ENCODE measurements around the gene SBF2.
A peak's percentile ranks its signal among the peaks of the same experiment; 100 is the strongest.
"Not testable (repeated sequence)": the region's sequence is repeated elsewhere in the genome, so short reads cannot be mapped to it uniquely, and the experiment has no call there.

Gene SBF2

GRCh38 chr11:10066441-10066840, 227.6 kb downstream of the SBF2 start:
- no peak for DNase-seq (ENCODE audit: low spot score)

DNA sequence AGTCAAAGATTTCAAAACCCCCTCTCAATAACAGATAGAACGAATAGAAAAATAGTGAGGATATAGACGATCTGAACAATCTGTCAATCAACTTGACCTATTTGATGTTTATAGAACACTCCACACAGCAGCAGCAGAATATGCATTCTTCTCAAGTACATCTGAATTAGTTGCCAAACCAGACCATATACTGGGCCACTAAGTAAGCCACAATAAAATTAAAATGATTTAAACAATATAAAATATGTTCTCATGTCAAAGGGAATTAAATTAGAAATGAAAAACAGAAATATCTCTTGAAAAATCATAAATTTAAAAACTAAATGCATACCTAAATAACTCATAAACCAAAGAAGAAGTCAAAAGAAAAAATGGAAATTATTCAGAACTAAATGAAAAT, 229.2 kb downstream of the SBF2 start:
- no peak for DNase-seq (ENCODE audit: low spot score)

- no peak for DNase-seq (ENCODE audit: low spot score)
These were observed 235.7 kb downstream of the SBF2 start for GRCh38 chr11:10058356-10058755.

GRCh38 chr11:10051868-10052586, 242.0 kb downstream of the SBF2 start:
- no peak for DNase-seq (ENCODE audit: low spot score)

DNA sequence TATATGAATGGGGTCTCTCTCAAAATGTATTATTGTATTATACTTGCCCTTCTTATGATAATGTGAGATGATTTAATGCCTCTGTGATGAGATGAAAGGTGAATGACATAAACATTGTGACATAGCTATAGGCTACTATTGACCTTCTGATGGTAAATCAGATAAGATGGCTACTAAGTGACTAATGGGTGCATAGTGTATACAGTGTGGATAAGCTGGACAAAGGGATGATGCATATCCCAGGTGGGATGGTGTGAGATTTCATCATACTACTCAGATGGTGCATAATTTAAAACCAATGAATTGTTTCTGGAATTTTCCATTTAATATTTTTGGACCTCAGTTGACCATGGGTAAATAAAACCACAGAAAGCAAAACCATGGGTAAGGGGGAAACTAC, 243.5 kb downstream of the SBF2 start:
- DNase-seq (ENCODE audit: low spot score): no peak

DNA sequence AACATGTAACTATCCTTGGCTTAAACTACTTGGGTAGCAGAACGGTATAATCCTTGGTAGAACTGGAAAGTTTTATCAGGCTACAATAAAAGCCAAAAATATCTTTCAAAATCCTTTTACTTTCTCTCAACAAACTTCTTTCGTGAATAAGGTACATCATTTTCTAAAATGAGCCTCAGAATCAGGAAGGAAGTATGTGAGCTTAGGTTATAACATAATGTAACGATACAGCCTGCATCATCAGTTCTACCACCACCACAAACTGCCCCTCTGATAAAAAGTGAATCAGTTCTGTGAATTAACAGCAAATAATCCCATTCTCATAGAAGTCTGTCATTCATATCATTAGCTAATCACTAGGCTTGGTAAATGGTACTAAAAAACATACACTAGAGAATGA, 244.3 kb downstream of the SBF2 start:
- DNase-seq (ENCODE audit: low spot score): no peak

GRCh38 chr11:10048350-10048749, 245.7 kb downstream of the SBF2 start:
- no peak for DNase-seq (ENCODE audit: low spot score)

DNA sequence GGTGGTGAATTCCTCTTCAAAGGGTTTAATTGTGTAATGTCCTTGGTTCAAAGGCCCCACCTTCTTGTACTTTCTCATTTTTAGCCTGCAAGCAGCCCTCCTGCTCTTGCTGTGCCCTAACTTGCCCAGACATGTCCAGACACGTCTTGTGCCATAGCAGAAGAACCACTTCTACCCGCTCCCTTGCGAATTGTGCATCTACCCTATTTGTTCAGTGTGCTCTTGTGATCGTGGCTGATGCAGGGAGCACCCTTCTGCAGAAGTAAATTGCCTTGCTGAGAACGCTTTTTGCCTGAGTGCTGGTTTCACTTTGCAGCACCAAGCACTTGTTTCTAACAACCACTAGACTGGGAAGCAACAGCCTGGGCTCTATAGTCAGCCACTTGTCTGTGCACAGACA, 249.4 kb downstream of the SBF2 start:
- no peak for DNase-seq (ENCODE audit: low spot score)

- DNase-seq (ENCODE audit: low spot score): no peak
These were observed 251.3 kb downstream of the SBF2 start for GRCh38 chr11:10042699-10043098.

DNA sequence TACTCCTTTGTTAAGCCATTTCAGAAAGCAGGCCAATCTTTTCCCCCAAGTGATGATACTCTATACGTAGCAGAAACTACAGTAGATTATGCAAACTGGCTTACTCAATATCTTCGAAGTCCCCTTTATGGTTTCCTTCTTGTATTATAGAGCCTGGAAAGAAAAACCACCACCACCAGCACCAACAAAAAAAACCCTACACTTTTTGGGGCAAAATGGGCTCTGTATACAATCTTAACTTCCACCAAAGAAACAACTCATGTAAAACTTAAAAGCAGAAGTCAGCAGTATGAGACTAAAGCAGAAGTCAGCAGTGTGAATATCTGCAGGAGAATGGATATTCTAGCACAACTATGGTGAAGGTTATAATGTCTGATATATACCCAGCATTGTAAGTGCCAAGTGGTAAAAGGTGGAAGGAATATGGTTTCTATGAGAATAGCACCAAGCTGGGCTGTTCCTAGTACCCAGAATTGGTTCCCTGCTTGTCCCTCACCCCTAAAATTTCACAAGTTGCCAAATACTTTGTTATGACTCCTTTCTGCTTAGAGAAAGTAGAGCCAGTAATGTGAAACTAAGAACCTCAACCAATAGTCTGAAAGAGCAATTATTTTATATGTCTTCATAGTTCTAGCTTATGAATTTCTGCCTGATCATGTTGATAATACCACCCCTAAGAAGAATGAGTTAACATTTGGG, 252.1 kb downstream of the SBF2 start:
- no peak for DNase-seq (ENCODE audit: low spot score)

GRCh38 chr11:10041332-10041731, 252.7 kb downstream of the SBF2 start:
- DNase-seq (ENCODE audit: low spot score): no peak

- peak; percentile 10 for DNase-seq (ENCODE audit: low spot score)
These were observed 255.3 kb downstream of the SBF2 start for GRCh38 chr11:10038521-10039302.

DNA sequence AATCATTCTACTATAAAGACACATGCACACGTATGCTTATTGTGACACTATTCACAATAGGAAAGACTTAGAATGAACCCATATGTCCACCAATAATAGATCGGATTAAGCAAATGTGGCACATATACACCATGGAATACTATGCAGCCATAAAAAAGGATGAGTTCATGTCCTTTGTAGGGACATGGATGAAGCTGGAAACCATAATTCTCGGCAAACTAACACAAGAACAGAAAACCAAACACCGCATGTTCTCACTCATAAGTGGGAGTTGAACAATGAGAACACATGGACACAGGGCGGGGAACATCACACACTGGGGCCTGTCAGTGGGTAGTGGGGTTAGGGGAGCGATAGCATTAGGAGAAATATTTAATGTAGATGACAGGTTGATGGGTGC, 258.1 kb downstream of the SBF2 start:
- DNase-seq (ENCODE audit: low spot score): not testable (repeated sequence)

DNA sequence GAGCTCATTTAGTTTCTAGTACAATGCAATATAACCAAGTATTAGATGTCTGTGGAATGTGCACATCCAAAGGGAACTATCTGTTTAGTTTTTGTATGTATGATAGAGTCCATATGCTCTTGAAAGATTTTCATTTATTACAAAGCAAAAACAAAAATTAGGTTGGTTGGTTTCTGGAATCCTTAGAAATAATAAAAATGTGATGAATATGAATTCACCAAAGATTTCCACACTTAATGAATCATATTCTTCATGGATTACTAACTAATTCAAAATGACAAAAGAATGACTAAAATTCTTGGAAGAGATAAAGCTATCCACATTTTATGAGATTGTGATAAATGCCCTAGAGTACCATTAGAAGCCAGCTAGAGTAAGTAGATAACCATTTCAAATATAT, 261.1 kb downstream of the SBF2 start:
- peak; percentile 28 for DNase-seq (ENCODE audit: low spot score)

DNA sequence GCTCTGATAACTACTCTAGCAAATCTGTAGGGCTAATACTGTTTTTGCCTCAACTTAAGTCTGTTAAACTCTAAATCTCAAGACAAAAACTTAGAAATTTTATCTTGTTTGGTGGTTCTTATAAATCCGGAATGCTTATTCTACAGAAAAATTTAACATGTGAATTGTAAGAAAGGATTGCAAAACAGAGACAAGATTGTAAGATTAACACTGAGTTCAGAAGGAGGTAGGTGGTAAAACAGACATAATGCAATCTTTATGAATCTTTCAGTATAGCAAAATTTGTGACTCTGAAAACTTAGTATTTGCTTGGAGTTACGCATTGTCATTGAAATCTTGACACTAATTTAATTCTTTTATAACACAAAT, 263.9 kb downstream of the SBF2 start:
- DNase-seq (ENCODE audit: low spot score): no peak

DNA sequence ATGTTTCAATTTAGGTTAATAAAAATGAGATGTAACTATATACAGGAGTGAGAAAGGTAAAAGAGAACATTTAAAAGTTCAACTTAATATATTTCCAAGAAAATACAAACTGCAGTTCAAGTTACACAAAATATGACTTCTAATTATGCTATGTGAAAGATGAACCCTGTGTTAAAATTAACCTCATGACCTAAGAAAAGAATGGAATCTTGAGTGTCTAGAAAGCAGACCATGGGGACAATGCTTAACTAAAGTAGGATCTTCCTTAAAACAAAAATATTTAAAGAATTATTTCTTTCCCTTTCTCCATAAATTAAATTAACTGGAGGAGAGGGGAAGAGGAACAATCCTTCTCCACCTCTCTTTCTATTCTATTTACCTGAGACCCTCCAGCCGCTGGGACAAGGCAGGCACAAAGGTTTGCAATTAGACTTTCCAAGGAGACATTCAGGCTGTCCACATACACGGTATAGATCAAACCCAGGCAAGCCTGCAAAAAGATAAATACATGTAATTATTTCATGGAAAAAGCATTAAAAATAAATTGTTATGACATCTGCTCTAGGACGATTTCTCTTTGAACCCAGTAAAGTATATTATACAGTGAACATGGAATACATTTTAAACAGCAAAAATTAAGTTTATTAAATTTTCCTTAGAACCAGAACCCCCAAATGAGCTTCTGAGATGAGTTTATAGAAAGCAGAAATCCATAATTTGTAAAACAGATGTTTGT, 264.5 kb downstream of the SBF2 start:
- DNase-seq (ENCODE audit: low spot score): no peak

GRCh38 chr11:10026514-10026913, 267.5 kb downstream of the SBF2 start:
- peak; percentile 22 for DNase-seq (ENCODE audit: low spot score)

- no peak for DNase-seq (ENCODE audit: low spot score)
These were observed 270.8 kb downstream of the SBF2 start for GRCh38 chr11:10023212-10023611.

DNA sequence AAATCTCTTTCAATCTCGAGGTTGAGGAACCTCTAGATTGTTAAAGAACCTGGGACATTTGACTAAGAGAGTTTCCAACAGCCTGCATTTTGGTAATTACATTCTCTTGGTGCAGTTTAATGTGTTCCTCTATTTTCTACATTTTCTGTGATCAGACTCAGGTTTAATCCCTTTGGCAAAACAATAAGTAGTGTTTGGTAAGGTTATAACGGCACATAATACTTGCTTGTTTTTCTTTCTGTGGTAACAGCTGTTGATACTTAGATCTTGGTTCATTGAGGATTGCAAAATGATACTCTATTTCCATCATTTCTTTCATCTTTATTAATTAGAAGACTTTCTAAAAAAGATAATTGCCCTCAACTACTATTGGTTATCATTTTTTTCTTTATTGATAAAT, 271.3 kb downstream of the SBF2 start:
- DNase-seq (ENCODE audit: low spot score): no peak

- DNase-seq (ENCODE audit: low spot score): no peak
These were observed 272.5 kb downstream of the SBF2 start for GRCh38 chr11:10021563-10021962.

DNA sequence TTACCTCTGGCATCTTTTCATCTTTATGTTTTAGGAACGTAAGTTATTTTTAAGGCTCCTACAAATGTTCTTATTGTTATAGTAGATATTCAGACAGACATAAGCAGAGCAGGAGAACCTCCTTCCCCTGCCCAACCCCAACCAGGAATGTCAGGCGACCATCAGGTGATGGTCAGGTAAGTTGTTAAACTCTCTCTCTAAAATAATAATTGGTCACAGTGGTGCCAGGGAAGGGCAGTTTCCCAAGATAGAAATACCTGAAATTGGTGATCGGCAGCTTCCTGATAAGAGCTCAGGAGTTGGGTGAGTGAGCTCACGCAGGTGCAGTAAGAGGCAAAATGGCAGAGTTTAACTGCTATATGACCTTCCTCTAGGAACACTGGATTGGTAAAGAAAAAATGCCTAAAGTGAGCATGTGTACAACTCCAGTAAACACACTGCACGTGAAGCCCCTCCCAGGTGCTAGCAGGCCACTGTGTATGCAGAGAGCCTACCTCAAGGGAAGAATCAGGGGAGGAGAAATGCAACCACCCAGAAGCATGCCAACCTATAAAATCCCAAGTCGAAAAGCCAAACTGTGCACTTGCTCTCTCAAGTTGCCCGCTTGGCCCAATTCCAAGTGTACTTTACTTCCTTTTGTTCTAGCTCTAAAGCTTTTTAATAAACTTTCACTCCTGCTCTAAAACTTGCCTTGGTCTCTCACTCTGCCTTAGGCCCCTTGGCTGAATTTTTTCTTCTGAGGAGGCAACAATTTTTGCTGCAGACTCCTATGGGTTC, 273.9 kb downstream of the SBF2 start:
- DNase-seq (ENCODE audit: low spot score): no peak

- DNase-seq (ENCODE audit: low spot score): no peak
These were observed 276.1 kb downstream of the SBF2 start for GRCh38 chr11:10017911-10018310.

Measured in AG20443 (cell line).